Osteoblast (primary cell): ENCODE measurements around the gene GSTM3. TPM values are rescaled to one million over a fixed set of nuclear protein-coding genes. Genes with fewer than 3 reads are reported as not detected.

Experiments used
- DNase-seq: peaks from one replicate; pipeline ENCODE4 v3.0.0; 2011; ENCODE audit warnings: low spot score, mixed read lengths; ENCODE audit not compliant: insufficient read length; ENCODE audit errors: missing footprints
- H2AFZ ChIP-seq: 2 replicates; pipeline ENCODE4 v1.6.0; 2011; ENCODE audit warnings: mild to moderate bottlenecking, low read length
- H3K27ac ChIP-seq: 2 replicates; pipeline ENCODE4 v1.5.1; 2011; ENCODE audit warnings: mild to moderate bottlenecking, low read depth, low read length, moderate library complexity
- H3K27me3 ChIP-seq: 2 replicates; pipeline ENCODE4 v1.6.0; 2012; ENCODE audit warnings: mild to moderate bottlenecking, control low read depth, inconsistent platforms, low read length, moderate library complexity; ENCODE audit not compliant: insufficient read depth
- H3K36me3 ChIP-seq: 2 replicates; pipeline ENCODE4 v1.5.1; 2011; ENCODE audit warnings: mild to moderate bottlenecking, low read length, control low read depth, moderate library complexity; ENCODE audit not compliant: insufficient read depth
- H3K4me1 ChIP-seq: 2 replicates; pipeline ENCODE4 v1.5.1; 2011; ENCODE audit warnings: mild to moderate bottlenecking, low read length, control low read depth, moderate library complexity; ENCODE audit not compliant: insufficient read depth
- H3K4me2 ChIP-seq: 2 replicates; pipeline ENCODE4 v1.6.0; 2011; ENCODE audit warnings: mild to moderate bottlenecking, low read length; ENCODE audit not compliant: insufficient read depth
- H3K4me3 ChIP-seq: fragments of 200-600 bp; sonication (generic); 3 replicates; pipeline ENCODE4 v1.5.1; 2012; ENCODE audit warnings: mild to moderate bottlenecking, low read length, inconsistent platforms; ENCODE audit not compliant: insufficient read depth
- H3K79me2 ChIP-seq: 2 replicates; pipeline ENCODE4 v1.6.0; 2012; ENCODE audit warnings: mild to moderate bottlenecking, low read length, control low read depth, inconsistent platforms; ENCODE audit not compliant: insufficient read depth
- H3K9me3 ChIP-seq: 2 replicates; pipeline ENCODE4 v1.5.1; 2011; ENCODE audit warnings: low read depth, low read length, control low read depth
- H4K20me1 ChIP-seq: 2 replicates; pipeline ENCODE4 v1.6.0; 2012; ENCODE audit warnings: mild to moderate bottlenecking, low read length, control low read depth; ENCODE audit not compliant: insufficient read depth
- CTCF ChIP-seq: IDR thresholded peaks from 2 replicates; pipeline ENCODE4 v1.5.1; 2011; ENCODE audit warnings: mild to moderate bottlenecking, low read depth, low read length, moderate library complexity; ENCODE audit errors: extremely low read depth
- total RNA-seq: library from RNA; depleted of rRNA; stranded (reverse); fragments of >200 nt; gene quantifications from 2 replicates; pipeline ENCODE4 v1.2.3, GENCODE V29; 2012

The GSTM3 gene
- total RNA-seq, 1 donor = 49.9 TPM

GRCh38 chr1:109773203-109773899 is 32.5 kb upstream of the GSTM3 start:
- Histone ChIP-seq H3K4me3 (no peak overlapping the region), H3K4me2 (no peak overlapping the region), H3K27ac (no peak overlapping the region), H3K9me3 (no peaks in the 10 kb centered on the region), H3K36me3 (no peaks in the 10 kb centered on the region), H3K27me3 (no peaks in the 10 kb centered on the region), H4K20me1 (no peaks in the 10 kb centered on the region), H3K79me2 (no peaks in the 10 kb centered on the region), H3K4me1 (peaks cover 11% of the 10 kb centered on the region), H2AFZ (peak overlapping the region; percentile 68)
- peak; percentile 98 for DNase-seq
- peak; percentile 96 for TF ChIP-seq CTCF

- Histone ChIP-seq H3K4me3 (no peak overlapping the region), H3K79me2 (no peaks in the 10 kb centered on the region), H3K36me3 (no peaks in the 10 kb centered on the region), H3K4me1 (peaks cover 11% of the 10 kb centered on the region), H3K27ac (no peak overlapping the region), H3K27me3 (no peaks in the 10 kb centered on the region), H2AFZ (no peak overlapping the region), H3K9me3 (no peaks in the 10 kb centered on the region), H3K4me2 (no peak overlapping the region), H4K20me1 (no peaks in the 10 kb centered on the region)
- no peak for TF ChIP-seq CTCF
- DNase-seq = no peak
These were observed 31.9 kb upstream of the GSTM3 start for GRCh38 chr1:109772658-109773202.

GRCh38 chr1:109771712-109772657 is 31.1 kb upstream of the GSTM3 start:
- TF ChIP-seq CTCF = no peak

More at GRCh38 chr1:109771712-109772657, 31.1 kb upstream of the GSTM3 start:
- peak; percentile 72 for DNase-seq
- Histone ChIP-seq H4K20me1 (no peaks in the 10 kb centered on the region), H3K4me2 (no peak overlapping the region), H3K4me3 (no peak overlapping the region), H3K27me3 (no peaks in the 10 kb centered on the region), H3K27ac (no peak overlapping the region), H3K9me3 (no peaks in the 10 kb centered on the region), H3K36me3 (no peaks in the 10 kb centered on the region), H3K4me1 (peaks cover 7% of the 10 kb centered on the region), H3K79me2 (no peaks in the 10 kb centered on the region), H2AFZ (peak overlapping the region; percentile 31)
